Islet precursor cell (in vitro differentiated cells): Measurements from ENCODE around the gene SERPINI1.

Experiments
- DNase-seq: peaks from one replicate; pipeline ENCODE4 v3.0.0-alpha.2; 2018

The SERPINI1 gene, protein sequence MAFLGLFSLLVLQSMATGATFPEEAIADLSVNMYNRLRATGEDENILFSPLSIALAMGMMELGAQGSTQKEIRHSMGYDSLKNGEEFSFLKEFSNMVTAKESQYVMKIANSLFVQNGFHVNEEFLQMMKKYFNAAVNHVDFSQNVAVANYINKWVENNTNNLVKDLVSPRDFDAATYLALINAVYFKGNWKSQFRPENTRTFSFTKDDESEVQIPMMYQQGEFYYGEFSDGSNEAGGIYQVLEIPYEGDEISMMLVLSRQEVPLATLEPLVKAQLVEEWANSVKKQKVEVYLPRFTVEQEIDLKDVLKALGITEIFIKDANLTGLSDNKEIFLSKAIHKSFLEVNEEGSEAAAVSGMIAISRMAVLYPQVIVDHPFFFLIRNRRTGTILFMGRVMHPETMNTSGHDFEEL

DNA sequence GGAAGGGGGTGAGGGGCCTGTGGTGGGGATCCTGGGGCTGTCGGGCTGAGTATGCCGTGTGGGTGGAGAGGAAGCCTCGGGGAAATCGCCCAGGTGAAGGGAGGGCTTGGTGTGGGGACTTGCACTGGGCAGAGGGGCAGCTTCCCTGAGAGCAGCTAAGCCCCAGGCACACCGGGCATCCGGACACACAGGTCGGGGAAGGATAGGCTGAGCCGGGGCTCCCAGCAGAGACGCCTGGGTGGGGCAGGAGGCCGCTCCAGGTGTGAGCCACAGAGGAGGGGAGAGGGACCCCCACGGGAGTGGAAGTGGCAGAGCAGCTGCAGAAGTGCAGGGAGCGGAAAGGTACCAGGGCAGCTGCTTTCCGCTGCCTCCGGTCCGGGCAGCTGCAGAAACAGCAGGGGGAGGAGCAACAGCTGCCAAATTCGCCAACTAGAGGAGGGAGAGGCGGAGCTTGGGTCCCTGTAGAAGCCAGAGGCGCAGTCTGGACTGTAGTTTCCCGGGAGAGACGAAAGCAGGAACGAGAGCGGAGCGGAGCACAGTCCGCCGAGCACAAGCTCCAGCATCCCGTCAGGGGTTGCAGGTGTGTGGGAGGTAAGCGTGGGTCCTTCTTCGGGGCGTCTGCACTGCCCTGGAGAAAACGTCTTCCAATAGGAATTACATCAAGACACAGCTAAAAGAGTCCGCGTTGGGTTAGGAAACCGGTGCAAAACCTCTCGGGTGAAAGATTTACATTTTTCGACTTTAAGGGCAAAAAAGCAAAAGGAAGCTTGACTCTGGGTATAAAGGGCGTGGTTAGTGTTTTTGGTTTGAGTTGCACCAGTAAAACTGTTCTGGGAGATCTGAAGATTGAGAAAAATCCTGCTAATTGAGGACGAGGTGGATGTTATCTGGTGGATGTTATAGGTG lies at the start of gene SERPINI1:
SERPINI1 (plus strand) TSS at position 489 of the 906 bp plus-strand sequence. CDS start 53,408 bp downstream, outside the sequence.
- DNase-seq, result peak; percentile 97

DNA sequence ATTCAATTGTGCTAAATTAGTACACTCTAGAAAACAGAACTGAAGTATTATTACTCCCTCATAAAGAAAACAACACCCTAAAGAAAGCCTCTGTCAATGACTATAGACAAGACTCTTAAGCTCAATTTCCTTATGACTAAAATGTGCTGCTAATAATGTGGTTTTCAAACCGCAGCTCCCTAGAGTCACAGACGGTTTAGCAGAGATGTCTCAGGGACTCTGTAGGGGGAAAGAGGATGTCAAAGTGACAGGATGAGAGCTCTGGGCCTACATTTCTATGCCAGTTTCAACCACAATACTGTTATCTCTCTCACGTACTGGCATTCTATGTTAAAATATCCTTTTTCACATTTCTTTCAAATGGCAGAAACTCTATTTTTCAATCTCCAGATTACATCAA lies 44.2 kb upstream of the SERPINI1 start:
- DNase-seq, result no peak

DNA sequence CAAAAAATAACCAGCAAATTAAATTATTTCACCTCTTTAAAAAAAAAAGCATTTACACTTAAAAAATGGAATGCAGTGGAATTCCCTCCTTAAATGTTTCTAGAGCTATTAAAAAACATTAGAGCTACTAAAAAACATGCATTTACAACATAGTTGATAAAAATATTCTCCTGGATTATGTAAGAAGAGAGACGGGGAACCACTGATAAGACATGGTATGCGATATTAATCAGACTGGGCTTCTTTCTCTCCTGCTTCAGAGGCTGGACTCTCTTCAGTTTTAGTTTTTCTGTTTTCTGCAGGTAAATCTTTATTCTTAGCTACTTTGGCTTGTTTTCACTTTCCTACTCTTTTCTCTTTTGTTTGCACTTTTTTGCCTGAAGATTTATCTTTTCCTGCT lies 41.4 kb upstream of the SERPINI1 start:
- DNase-seq, result no peak

DNA sequence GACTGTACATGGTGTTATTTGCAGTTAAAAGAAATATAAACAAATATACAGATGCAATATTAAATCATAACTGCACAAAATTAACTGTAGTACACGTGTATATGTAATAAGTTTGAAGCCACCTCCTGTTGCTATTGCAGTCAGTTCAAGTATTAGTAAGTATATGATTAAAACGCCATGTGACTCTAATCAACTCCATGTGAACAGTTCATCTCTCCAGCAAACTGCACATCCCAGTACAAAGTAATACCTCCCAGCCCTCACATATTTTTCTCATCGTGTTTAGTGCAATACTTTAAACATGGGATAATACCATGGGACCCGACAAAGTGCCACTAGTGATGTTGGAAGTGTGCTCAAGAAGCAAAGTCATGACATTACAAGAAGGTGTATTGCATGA lies 35.5 kb upstream of the SERPINI1 start:
- DNase-seq, result no peak

DNA sequence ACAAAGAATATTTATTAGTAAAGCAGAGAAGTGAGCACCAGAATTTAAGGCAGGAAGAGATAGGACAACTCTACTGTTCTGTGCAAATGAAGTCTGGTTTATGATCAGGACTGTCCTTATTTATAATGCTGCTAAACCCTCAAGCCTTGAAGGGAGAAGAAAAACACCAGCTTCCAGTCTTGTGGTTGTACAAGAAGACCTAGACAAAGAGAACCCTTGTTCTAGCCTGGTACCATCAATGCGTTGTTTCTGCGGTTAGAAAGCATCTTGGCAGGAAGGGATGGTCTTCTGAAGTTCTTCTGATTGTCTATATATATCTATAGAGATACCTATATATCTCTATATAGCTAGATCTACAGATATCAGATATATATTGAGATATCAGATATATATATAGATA lies 34.6 kb upstream of the SERPINI1 start:
- no peak for DNase-seq

DNA sequence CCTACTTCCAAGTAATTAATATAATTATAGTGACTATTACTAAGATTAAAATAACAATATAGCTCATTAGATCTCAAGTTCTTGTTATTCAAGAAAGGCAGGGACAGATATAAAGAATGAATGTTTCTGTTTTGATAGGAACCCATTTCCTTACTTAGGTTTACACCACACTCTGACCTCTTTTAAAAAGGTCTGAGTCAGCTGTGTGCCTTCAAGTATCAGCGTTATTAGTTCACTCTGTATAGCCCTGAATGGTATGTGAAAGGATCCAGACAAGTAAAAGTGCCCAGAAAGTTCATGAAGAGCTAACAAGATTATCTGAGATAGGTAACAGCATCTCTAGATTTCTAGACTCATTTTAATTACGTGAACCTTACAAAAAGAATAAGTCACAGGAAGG lies 29.7 kb upstream of the SERPINI1 start:
- no peak for DNase-seq

DNA sequence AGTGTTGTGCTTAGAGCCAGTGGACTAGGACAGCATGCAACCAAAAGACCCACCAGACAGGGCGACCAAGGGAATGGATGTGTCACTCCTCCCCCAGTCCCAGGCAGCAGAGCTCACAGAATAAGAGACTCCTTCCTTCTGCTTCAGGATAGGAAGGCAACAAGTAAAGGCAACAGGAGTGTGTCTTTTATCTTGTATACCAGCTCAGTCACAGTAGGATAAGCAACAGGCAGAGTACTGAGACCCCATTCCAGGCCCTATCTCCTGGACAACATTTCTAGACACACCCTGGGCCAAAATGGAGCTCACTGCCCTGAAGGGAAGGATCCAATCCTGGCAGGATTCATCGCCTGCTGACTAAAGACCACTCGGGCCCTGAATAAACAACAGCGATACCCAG lies 25.8 kb upstream of the SERPINI1 start:
- DNase-seq, result no peak

DNA sequence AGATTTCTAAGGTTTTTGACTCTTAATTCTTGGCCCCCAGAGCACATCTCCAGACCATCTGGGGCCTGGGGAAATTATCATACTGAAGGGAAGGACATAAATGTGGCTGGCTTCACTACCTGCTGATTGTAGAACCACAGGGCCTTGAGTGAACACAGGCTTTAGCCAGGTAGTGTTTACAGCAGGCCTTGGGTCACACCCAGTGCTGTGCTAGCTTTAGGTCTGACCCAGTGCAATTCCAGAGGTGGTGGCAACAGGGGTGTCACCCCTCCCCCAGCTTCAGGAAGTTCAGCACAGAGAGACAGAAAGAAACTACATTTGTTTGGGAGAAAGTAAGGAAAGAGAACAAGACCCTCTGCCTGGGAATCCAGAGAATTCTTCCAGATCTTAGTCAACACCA lies 25.0 kb upstream of the SERPINI1 start:
- DNase-seq, result no peak

DNA sequence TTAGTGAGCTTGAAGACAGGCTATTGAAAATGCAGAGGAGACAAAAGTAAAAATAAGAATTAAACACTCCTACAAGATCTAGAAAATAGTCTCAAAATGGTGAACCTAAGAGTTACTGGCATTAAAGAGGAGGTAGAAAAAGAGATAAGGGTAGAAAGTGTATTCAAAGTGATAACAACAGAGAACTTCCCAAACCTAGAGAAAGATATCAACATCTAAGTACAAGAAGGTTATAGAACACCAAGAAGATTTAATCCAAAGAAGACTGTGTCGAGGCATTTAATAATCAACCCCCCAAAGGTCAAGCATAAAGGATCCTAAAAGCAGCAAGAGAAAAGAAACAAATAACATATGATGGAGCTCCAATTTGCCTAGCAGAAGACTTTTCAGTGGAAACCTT lies 24.1 kb upstream of the SERPINI1 start:
- no peak for DNase-seq

DNA sequence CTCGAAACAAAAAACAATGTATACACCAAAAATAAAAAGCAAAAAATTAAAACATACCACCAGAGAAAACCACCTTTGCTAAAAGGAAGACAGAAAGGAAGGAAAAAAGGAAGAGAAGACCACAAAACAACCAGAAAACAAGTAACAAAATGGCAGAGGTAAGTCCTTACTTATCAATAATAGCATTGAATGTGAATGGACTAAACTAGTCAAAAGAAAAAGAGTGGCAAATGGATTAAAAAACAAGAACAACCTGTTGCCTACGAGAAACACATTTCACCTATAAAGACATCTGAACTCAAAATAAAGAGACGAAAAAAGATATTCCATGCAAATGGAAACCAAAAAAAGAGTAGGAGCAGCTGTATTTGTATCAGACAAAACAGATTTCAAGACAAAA lies 23.1 kb upstream of the SERPINI1 start:
- DNase-seq, result no peak

DNA sequence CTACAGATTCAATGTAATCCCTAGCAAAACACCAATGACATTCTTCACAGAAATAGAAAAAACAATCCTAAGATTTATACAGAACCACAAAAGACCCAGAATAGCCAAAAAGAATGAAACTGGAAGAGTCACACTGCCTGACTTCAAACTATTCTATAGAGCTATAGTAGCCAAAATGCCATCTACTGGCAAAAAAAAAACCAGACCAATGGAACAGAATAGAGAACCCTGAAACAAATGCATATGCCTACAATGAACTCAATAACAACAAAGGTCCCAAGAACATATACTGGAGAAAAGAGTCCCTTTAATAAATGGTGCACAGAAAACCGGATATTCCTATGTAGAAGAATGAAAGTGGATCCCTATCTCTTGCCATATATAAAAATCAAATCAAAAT lies 20.6 kb upstream of the SERPINI1 start:
- no peak for DNase-seq

DNA sequence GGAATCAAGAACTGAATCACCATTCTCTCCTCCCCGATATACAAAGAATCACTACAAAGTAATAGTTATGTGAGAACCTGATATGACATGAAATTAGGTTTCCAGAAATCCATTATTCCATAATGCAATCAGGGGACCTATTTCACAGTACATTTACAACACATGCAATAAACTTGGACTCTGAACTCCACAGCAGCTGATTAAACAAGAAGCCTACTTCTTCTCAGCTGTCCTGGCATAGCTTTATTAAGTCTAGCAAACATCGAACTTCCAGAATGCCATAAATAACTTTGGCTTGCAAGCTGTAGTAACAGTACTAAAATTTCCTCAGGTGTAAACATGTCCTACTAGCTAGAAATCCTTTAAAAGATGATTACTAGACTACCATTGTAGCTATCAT lies 18.6 kb upstream of the SERPINI1 start:
- DNase-seq, result no peak

DNA sequence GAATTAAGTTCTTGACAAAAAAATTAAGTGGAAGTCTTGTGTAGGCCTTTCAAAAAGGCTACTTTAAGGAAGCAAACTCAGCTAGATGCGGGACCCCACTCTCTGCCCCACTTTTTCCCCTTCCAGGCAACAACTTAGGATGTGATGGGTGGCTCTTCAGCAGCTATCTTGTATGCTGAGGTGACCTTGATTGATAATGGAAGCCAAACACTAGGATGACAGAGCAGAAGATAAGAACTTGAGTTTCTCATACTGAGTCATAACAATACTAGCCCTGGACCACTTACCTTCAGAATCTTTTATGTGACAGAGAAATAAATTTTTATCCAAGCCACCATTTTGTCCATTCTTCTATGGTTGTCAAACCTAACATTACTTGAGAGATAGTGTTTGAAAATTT lies 16.9 kb upstream of the SERPINI1 start:
- DNase-seq, result no peak

DNA sequence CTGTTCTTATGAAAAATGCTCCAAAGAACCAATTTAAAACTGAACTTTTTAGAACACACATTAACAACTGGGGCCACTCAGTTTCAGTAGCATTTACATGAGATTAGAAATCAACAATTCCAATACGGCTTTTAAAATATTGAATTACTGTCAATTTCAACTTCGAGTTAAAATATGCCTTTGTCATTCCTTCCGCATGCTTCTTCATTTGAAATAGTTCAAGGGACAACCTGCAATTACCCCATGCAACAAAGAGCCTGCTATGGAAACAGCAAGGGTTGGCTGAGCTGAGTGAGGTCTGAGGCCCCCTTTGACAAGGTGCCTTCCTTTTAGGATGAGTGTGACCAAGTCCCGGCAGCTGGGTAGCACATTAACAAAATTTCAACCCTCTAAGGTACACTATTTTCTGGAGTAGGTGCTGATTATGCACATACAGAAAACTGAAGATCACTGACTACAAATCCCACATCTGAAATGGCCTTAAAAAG lies 12.5 kb upstream of the SERPINI1 start:
- no peak for DNase-seq

DNA sequence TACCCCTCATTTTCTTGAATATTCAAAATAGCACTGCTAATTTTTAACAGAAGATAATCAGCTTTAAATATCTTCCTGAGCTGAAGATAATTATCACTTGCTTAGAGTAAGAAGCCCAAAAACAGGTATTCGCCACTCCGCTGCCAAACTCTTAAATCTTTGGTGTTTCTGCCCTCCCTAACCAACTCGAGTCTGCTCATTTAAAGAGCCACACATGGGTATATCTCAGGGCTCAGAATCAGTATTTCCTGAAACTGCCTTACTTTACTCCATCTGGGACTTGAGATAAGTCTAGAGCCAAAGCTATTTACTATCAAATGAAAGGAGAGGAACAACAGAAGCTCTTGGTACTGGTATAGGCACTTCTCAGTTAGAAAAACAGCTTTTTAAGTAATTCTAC lies 11.6 kb upstream of the SERPINI1 start:
- DNase-seq, result no peak

DNA sequence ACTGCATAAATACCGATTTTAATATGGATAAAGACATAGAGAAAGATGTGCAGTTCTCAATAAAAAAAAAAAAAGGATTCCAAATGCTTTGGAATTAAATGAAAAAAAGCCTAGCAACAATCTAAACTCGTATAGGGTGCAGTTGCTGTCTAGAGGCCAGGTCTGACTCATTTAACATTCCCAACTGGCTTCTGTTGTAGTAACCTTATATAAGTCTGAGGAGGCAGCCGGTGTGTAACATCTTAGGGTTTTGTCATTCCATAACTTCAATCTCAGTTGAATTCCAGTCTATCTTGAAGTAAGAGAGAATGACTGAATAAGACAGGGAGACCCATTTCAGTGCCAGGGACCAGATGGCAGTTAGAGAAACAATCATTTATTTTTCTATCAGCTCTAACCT lies 7.3 kb upstream of the SERPINI1 start:
- DNase-seq, result no peak

DNA sequence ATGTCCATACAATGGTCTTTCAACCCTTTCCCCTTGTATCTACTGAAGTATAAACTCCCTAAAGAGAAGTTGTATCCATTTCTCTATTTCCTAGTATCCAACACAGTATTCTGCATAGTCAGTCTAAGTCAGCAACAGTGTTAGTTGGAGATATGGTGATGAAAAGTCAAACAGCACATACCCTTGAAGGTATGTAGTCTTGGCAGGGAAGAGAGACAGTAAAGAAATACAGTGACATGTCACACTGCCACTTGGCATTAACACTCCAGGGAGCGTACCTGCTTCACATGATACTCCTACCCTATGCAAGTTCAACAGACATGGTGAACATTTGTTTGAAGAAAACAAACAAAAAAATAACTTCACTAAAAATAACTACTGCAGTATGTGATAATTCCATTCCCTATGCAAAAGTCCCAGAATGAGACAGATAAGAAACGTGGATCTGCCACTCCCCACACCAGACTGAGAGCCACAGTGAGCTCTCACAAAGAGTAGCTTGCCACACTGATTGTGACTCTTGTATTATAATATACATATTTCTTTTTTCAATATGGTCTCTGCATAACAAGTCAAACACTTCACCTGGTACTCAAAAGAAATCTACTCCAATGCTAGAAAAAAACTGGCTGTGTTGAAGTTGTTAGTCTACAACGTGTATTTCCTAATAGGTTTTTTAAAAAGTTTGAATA lies 6.7 kb upstream of the SERPINI1 start:
- DNase-seq, result no peak

DNA sequence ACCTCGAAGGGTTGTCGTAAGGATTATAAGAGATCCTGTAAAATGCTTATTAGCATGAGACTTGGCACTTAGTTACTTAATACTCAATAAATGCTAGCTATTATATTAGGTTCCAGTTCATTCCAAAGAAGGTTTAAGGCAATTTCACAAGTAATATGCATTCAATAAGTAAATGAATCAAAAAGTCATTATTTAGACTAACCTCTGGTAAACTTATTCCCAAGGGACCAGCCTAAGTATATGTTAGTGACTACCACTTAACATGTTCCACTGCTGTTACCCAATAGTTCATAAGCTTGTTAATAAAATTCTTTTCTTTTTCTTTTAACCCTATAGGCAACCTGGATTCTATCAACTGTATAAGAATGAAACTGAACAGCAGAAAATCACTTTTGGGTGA lies 5.9 kb upstream of the SERPINI1 start:
- DNase-seq, result no peak

DNA sequence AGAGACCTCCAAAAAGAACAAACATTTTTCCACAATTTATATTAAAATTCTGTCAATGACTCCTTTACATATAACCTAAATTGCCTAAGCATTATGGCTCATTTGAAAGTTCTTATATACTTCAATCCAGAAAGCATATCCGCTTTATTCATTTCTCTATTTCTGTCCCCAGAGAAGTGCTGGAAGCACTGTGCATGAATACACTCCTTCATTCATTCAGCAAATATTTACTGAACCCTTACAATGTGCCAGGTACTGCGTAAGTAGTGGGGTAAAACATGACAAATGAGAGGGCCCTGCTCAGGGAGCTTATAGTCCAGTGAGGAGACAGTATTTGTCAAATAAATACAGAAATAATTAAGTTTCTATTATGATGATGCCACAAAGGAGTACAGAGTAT lies 4.1 kb upstream of the SERPINI1 start:
- DNase-seq, result no peak

DNA sequence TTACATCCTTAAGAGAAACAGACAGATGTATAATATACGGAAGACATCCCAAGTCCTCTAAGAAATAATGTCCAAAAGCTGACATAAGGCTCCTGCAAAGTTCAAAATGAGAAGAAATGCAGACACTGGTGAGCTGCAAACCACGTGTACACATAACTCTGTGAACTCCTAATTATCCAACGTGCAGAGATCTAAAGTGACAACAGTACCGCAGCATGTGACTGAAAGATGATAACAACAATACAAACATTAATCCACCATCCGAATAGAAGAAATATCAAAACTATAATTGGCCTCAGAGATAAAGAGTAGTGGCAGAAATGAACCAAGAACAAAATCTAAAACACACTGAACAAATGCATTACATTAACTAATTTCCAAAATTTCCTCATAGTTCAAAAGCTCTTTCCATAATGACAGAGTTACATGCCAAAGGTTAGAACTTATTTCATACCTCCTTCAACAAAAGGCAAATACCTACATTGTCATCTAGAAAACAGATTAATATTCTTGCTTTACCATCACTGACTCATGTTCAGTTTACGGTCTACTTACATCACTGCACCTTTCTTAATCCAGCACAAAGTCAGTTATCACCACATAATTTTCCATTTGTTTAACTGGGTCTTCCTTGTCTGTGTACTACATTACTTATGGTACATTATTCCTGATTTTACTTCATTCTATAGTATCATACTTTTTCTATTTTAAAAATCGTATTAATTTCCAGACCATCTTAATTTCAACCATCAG lies 3.0 kb upstream of the SERPINI1 start:
- DNase-seq, result no peak

DNA sequence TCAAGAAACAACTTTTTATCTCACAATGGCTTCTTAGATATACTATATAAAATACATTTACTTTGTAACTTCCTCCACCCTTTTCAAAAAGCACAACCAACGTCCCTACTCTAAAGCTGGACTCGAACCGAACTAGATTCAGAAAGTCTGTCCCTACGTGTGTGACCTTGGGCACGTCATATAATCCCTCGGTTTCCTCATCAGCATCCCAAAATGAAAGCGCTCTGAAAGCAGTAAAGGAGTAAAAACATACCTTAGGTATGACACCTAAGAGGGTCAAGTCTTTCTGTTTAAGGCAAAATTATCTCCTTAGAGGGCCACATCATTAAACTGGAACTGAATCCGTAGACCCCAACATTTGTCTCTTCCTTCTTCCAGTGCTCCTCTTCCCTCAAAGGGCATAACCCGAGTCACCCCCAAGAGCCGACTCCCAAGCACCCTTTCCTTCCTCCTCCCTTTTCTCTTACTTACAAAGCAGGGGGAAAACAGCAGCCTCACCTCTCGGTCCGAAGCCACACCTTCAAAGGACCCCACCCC lies 1.5 kb upstream of the SERPINI1 start:
- no peak for DNase-seq

DNA sequence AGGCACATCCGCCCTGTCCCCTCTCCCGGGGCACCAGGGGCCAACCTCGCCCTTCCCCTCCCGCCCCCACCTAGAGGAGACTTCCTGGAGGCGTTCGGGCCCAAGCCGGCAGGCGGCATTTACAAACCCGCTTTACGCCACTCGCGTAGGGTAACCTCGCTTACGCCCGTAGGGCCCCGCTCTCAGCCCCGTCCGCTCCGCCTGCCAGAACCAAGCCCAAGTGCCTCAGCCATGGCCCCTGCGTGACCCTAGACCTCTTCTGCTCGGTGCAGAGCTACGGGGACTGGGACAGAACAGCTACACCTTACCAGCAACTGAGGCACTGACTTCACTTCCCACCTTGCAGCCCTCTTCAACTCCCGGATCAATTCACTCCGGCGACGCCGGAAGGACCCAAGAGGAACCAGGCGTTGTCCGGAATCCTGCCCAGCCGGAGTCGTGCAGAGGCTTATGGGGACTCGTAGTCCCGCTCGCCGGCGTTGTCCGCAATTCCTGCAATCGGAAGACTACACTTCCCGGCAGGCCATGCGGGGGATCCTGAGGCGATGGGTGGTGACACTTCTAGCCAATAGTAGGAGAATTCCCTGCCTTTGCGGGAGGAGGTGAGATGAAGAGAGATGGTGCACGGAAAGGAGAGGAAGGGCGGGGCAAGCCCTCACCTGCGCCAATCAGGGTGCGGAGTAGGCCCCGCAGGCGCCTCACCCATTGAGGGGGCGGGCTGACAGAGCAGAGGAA lies 856 bp upstream of the SERPINI1 start, which contains the start of gene PDCD10:
PDCD10 (minus strand) TSS at position 395 of the 735 bp plus-strand sequence. CDS start 14,735 bp downstream, outside the sequence.
- peak; percentile 100 for DNase-seq
